Measurements from ENCODE around the gene TTLL11. TPM values are rescaled to one million over a fixed set of nuclear protein-coding genes. Genes with fewer than 3 reads are reported as not detected.

Gene TTLL11
- total and polyA plus RNA-seq, 4 donors: 12.3 to 21.1 (median 19.1) TPM

DNA sequence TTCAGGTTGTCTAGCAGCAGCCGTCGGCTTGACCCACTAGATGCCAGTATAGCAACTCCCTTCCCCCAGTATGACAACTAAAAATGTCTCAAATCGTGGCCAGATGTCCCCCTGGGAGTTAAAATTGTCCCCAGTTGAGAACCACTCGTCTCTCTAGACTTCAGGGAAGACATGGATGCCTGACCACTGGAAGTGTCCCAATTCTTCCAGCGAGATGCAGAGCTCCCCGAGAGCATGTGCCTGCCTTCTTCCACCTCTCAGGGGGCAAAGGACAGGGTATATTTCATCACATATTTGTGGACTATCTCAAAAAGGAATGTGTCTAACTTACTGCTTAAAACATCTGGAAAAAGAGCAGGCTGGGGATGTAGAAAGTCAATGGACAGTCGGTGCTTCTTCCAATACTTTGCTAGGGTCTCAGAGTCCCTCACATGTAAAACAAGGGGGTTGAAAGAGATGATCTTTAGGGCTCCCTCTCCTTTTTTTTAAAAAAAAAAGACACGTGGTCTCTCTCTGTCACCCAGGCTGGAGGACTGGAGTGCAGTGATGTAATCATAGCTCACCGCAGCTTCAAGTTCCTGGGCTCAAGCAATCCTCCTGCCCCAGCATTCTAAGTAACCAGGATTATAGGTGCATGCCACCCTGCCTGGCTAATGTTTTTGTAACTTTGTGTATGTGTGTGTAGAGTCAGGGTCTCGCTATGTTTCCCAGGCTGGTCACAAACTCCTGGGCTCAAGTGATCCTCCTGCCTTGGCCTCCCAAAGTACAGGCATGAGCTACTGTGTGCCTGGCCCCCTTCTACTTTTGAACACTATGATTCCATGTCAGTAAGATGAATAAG lies 251.1 kb downstream of the TTLL11 start:
- Histone ChIP-seq H3K9me3 (ENCODE audit: control insufficient read depth, insufficient read depth, low read length) (peaks cover 1% of the 10 kb centered on the region), H3K4me3 (ENCODE audit: low read depth, low read length) (no peak overlapping the region), H3K36me3 (ENCODE audit: control insufficient read depth, insufficient read depth, low read length) (peaks cover 11% of the 10 kb centered on the region), H3K27ac (ENCODE audit: low read depth, low read length) (no peak overlapping the region), H3K27me3 (ENCODE audit: control insufficient read depth, insufficient read depth, low read length) (no peaks in the 10 kb centered on the region), H3K4me1 (ENCODE audit: control insufficient read depth, insufficient read depth, low read length) (peaks cover 32% of the 10 kb centered on the region)
- DNase-seq (ENCODE audit: low read depth in 4 of 6, low spot score in 6 of 6): no peak
- 79% methylated on average over 6 of the region's 10 CpGs for WGBS (ENCODE audit: insufficient coverage)

DNA sequence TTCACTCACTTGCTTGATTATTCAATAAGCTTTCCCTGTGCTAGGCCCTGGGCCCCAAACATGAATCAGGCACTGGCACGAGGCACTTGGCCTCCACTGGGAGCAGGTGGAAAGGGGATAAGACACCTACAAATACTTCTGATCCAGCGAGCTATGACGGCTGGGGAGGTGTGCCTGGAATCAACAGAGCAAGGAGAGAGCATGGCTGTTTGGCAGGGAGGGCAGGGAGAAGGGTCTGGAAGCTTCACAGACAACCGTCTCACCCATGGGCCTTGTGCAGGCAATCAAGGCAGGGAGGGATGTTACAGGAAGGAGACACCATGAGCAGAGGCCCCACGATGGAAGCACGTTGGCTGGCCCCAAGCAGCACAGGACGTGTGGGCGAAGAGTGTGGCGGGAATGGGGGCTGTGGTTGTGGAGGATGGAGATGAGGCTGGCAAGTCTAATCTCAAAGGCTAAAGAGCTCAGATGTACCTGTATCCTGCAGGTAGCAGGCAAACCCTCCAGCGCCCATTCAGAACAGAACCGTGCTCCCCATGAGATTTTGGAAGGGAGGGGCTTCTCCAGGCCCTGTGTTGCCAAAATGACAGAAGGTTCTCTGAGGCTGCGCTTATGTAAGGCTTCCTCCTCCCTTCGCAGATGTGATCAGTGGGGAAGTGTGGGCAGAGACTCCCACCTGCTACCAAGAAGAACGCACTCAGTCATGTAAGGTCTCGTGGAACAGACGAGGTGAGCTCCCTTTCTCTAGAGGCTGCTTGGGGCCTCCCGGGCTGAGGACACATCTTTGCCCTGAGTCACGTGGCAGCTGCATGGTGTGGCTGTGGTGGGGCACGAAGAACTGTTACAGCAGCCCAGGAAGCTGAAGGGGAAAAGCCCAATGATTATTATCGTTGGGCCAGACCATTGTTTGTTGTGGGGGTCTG lies 252.0 kb downstream of the TTLL11 start:
- Histone ChIP-seq H3K4me1 (ENCODE audit: control insufficient read depth, insufficient read depth, low read length) (peaks cover 32% of the 10 kb centered on the region), H3K9me3 (ENCODE audit: control insufficient read depth, insufficient read depth, low read length) (peaks cover 1% of the 10 kb centered on the region), H3K36me3 (ENCODE audit: control insufficient read depth, insufficient read depth, low read length) (peaks cover 11% of the 10 kb centered on the region), H3K4me3 (ENCODE audit: low read depth, low read length) (no peak overlapping the region), H3K27ac (ENCODE audit: low read depth, low read length) (no peak overlapping the region), H3K27me3 (ENCODE audit: control insufficient read depth, insufficient read depth, low read length) (no peaks in the 10 kb centered on the region)
- DNase-seq (ENCODE audit: low read depth in 4 of 6, low spot score in 6 of 6): no peak
- 88% methylated on average over 13 of the region's 20 CpGs for WGBS (ENCODE audit: insufficient coverage)

DNA sequence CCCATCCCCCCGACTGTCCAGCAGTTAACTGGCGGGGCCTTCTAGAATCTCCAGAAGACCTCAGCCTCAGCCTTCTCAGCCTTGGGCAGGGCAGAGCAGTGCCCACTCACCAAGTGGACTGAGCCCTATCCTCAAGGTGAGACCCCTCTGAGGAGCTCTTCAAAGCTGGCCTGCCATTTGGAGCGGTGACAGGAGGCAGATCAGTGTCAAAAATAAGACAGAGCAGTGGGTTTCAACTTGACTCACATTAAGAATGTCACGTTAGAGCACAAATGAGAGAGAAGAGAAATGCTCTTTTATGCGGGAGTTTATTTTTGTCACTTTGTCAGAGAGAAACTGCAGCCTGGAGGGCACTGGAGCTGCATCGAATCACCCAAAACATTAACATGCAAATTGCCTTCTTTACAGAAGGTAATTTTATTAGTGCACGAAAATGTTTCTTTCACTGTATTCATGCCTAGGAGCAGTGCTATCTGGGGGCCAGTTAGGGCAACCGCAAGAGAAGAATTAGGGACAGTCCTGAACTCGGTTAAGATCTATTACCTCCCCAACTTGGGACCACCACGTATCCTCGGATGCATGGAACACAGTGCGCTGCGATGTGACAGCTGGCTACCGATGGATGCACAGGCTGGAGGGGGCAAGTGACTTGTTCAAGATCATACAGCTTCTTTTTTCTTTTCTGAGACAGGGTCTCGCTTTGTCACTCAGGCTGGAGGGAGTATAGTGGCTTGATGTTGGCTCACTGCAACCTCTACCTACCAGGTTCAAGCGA lies 253.2 kb downstream of the TTLL11 start:
- WGBS (ENCODE audit: insufficient coverage): 80% methylated on average over 11 of the region's 16 CpGs
- Histone ChIP-seq H3K36me3 (ENCODE audit: control insufficient read depth, insufficient read depth, low read length) (peaks cover 11% of the 10 kb centered on the region), H3K27me3 (ENCODE audit: control insufficient read depth, insufficient read depth, low read length) (no peaks in the 10 kb centered on the region), H3K4me3 (ENCODE audit: low read depth, low read length) (no peak overlapping the region), H3K27ac (ENCODE audit: low read depth, low read length) (no peak overlapping the region), H3K9me3 (ENCODE audit: control insufficient read depth, insufficient read depth, low read length) (peaks cover under 1% of the 10 kb centered on the region), H3K4me1 (ENCODE audit: control insufficient read depth, insufficient read depth, low read length) (peaks cover 32% of the 10 kb centered on the region)
- peak in 1 of 6 donors; percentile 87 for DNase-seq (ENCODE audit: low read depth in 4 of 6, low spot score in 6 of 6)

GRCh38 chr9:121838746-121839669 lies 254.1 kb downstream of the TTLL11 start:
- no peak overlapping the region for H3K27ac ChIP-seq (ENCODE audit: low read depth, low read length)
- no peak overlapping the region for H3K4me3 ChIP-seq (ENCODE audit: low read depth, low read length)
- H3K27me3 ChIP-seq (ENCODE audit: control insufficient read depth, insufficient read depth, low read length): no peaks in the 10 kb centered on the region
- no peaks in the 10 kb centered on the region for H3K9me3 ChIP-seq (ENCODE audit: control insufficient read depth, insufficient read depth, low read length)
- DNase-seq (ENCODE audit: low read depth in 4 of 6, low spot score in 6 of 6): peak in 1 of 6 donors; percentile 48
- peaks cover 11% of the 10 kb centered on the region for H3K36me3 ChIP-seq (ENCODE audit: control insufficient read depth, insufficient read depth, low read length)
- WGBS (ENCODE audit: insufficient coverage): 84% methylated on average over 23 of the region's 23 CpGs
- peaks cover 32% of the 10 kb centered on the region for H3K4me1 ChIP-seq (ENCODE audit: control insufficient read depth, insufficient read depth, low read length)

DNA sequence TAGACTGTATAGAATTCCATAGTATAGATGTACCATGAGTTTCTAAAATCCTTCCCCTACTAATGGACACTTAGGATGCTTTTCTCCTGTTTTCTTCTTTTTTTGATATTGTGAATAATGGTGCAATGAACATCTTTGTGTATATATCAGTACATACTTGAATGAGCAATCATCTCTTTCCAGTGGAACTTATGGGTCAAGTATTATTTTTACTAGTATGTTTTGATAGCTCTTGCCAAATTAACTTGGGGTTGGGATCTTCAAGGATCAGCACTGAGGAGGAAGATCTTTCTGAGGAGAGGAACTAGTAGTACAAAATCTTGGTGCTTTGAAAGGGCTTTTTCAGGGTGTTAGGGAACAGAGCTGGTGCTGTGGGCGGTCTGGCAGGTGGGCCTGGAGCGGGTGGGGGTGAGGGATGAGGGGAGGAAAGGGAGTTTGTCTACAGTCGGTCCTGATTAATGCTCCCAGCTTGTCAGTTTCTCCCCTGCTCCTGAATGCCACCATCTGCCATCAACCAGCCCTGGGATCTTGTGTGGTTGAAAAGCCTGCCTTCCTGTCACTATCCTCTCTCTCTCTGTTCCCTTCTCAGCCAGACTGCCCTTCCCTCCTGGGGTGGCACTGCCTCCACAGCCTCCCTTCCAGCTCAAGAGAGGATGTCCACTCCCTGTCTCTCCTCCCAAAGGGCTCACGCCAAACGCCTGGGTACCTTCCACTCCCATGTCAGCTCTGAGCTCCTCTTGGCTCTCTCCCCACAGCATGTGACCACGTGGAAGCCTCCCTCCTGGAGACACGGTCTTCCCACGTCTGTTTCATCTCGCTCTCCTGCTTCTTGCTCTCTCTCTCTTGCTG lies 255.8 kb downstream of the TTLL11 start:
- Histone ChIP-seq H3K36me3 (ENCODE audit: control insufficient read depth, insufficient read depth, low read length) (peaks cover 11% of the 10 kb centered on the region), H3K9me3 (ENCODE audit: control insufficient read depth, insufficient read depth, low read length) (no peaks in the 10 kb centered on the region), H3K4me3 (ENCODE audit: low read depth, low read length) (no peak overlapping the region), H3K27ac (ENCODE audit: low read depth, low read length) (no peak overlapping the region), H3K4me1 (ENCODE audit: control insufficient read depth, insufficient read depth, low read length) (peaks cover 36% of the 10 kb centered on the region), H3K27me3 (ENCODE audit: control insufficient read depth, insufficient read depth, low read length) (no peaks in the 10 kb centered on the region)
- DNase-seq (ENCODE audit: low read depth in 4 of 6, low spot score in 6 of 6): peak in 2 of 6 donors; percentile 69 to 78
- 25% methylated on average over 7 of the region's 9 CpGs for WGBS (ENCODE audit: insufficient coverage)

- Histone ChIP-seq H3K4me1 (ENCODE audit: control insufficient read depth, insufficient read depth, low read length) (peaks cover 35% of the 10 kb centered on the region), H3K4me3 (ENCODE audit: low read depth, low read length) (no peak overlapping the region), H3K9me3 (ENCODE audit: control insufficient read depth, insufficient read depth, low read length) (no peaks in the 10 kb centered on the region), H3K36me3 (ENCODE audit: control insufficient read depth, insufficient read depth, low read length) (peaks cover 9% of the 10 kb centered on the region), H3K27ac (ENCODE audit: low read depth, low read length) (no peak overlapping the region), H3K27me3 (ENCODE audit: control insufficient read depth, insufficient read depth, low read length) (no peaks in the 10 kb centered on the region)
- no peak for DNase-seq (ENCODE audit: low read depth in 4 of 6, low spot score in 6 of 6)
- 79% methylated on average over 3 of the region's 3 CpGs for WGBS (ENCODE audit: insufficient coverage)
Observed at GRCh38 chr9:121836366-121836885, 256.7 kb downstream of the TTLL11 start.

- Histone ChIP-seq H3K9me3 (ENCODE audit: control insufficient read depth, insufficient read depth, low read length) (no peaks in the 10 kb centered on the region), H3K4me3 (ENCODE audit: low read depth, low read length) (no peak overlapping the region), H3K27ac (ENCODE audit: low read depth, low read length) (no peak overlapping the region), H3K36me3 (ENCODE audit: control insufficient read depth, insufficient read depth, low read length) (peaks cover 2% of the 10 kb centered on the region), H3K4me1 (ENCODE audit: control insufficient read depth, insufficient read depth, low read length) (peaks cover 32% of the 10 kb centered on the region), H3K27me3 (ENCODE audit: control insufficient read depth, insufficient read depth, low read length) (no peaks in the 10 kb centered on the region)
- DNase-seq (ENCODE audit: low read depth in 4 of 6, low spot score in 6 of 6): no peak
- 86% methylated on average over 5 of the region's 5 CpGs for WGBS (ENCODE audit: insufficient coverage)
Observed at GRCh38 chr9:121835587-121836365, 257.3 kb downstream of the TTLL11 start.

Measured in spinal cord (tissue), 10 donors.